ENCODE data around the gene DYNC1I1.

DYNC1I1 gene

DNA sequence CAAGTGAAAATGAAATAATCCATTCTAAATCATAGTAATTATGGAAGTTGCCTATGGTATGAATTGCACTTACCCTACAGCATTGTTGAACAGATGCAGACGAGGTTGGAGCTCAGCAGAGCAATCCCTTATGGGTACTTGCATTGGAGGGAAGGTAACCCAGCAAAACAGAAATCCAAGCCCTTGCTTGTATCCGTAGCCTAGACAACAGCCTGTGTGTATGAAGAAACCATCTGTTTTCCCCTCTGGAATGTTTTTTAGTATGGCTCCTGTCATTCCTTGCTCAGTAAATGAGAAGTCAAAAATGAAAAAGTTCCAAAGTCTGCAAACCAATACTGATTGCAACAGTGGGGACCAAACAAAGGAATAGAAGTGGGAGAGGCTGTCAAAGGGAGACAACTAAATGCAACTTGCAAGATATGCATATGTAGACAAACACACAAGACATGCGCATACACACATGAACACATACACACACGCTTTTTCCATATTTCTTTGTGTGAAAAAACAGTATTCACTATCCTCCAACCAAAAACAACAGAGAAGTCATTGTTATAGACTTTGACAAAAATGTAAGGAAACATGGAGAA lies 260.8 kb downstream of the DYNC1I1 start:
- H3K36me3 ChIP-seq (ENCODE audit: insufficient read depth, low read depth, low read length), result no peaks in the 10 kb centered on the region
- H3K4me1 ChIP-seq (ENCODE audit: insufficient read depth, low read length), result no peaks in the 10 kb centered on the region
- H3K27ac ChIP-seq (ENCODE audit: low read length), result no peak overlapping the region
- H3K9ac ChIP-seq (ENCODE audit: low read depth, low read length), result no peak overlapping the region
- H3K9me3 ChIP-seq (ENCODE audit: insufficient read depth, low read depth, low read length), result no peaks in the 10 kb centered on the region
- H3K27me3 ChIP-seq (ENCODE audit: insufficient read depth, low read length), result no peaks in the 10 kb centered on the region
- H3K4me3 ChIP-seq (ENCODE audit: low read length), result no peak overlapping the region

- no peaks in the 10 kb centered on the region for H3K9me3 ChIP-seq (ENCODE audit: insufficient read depth, low read depth, low read length)
- H3K36me3 ChIP-seq (ENCODE audit: insufficient read depth, low read depth, low read length), result no peaks in the 10 kb centered on the region
- H3K27me3 ChIP-seq (ENCODE audit: insufficient read depth, low read length), result no peaks in the 10 kb centered on the region
- H3K4me3 ChIP-seq (ENCODE audit: low read length), result no peak overlapping the region
- no peaks in the 10 kb centered on the region for H3K4me1 ChIP-seq (ENCODE audit: insufficient read depth, low read length)
- no peak overlapping the region for H3K27ac ChIP-seq (ENCODE audit: low read length)
- no peak overlapping the region for H3K9ac ChIP-seq (ENCODE audit: low read depth, low read length)
Measured at GRCh38 chr7:96034940-96035727, 262.8 kb downstream of the DYNC1I1 start.

GRCh38 chr7:96040250-96040772 lies 268.0 kb downstream of the DYNC1I1 start:
- no peaks in the 10 kb centered on the region for H3K36me3 ChIP-seq (ENCODE audit: insufficient read depth, low read depth, low read length)
- H3K27ac ChIP-seq (ENCODE audit: low read length), result no peak overlapping the region
- H3K27me3 ChIP-seq (ENCODE audit: insufficient read depth, low read length), result no peaks in the 10 kb centered on the region

DNA sequence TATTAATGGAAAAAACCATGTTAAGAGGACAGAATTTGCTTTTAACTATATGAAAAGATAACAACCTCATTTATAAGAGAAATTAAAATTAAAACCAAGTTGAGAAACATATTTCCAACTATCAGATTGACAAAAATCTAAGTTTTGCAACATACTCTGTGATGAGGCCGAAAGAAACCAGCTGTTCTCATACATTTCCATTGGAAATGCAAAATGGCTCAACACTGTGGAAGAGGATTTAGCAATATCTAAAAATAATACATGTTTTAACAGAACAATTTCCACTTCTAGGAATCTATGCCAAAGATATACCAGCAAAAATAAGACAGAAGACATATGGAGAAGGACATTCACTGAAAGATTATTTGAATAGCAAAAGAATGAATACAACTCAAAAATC lies 268.8 kb downstream of the DYNC1I1 start:
- Histone ChIP-seq H3K4me1 (ENCODE audit: insufficient read depth, low read length) (no peaks in the 10 kb centered on the region), H3K9me3 (ENCODE audit: insufficient read depth, low read depth, low read length) (no peaks in the 10 kb centered on the region), H3K27me3 (ENCODE audit: insufficient read depth, low read length) (no peaks in the 10 kb centered on the region), H3K27ac (ENCODE audit: low read length) (no peak overlapping the region), H3K36me3 (ENCODE audit: insufficient read depth, low read depth, low read length) (no peaks in the 10 kb centered on the region), H3K4me3 (ENCODE audit: low read length) (no peak overlapping the region), H3K9ac (ENCODE audit: low read depth, low read length) (no peak overlapping the region)

More at GRCh38 chr7:96040250-96040772, 268.0 kb downstream of the DYNC1I1 start:
- Histone ChIP-seq H3K9ac (ENCODE audit: low read depth, low read length) (no peak overlapping the region), H3K4me3 (ENCODE audit: low read length) (no peak overlapping the region), H3K9me3 (ENCODE audit: insufficient read depth, low read depth, low read length) (no peaks in the 10 kb centered on the region), H3K4me1 (ENCODE audit: insufficient read depth, low read length) (no peaks in the 10 kb centered on the region)

DNA sequence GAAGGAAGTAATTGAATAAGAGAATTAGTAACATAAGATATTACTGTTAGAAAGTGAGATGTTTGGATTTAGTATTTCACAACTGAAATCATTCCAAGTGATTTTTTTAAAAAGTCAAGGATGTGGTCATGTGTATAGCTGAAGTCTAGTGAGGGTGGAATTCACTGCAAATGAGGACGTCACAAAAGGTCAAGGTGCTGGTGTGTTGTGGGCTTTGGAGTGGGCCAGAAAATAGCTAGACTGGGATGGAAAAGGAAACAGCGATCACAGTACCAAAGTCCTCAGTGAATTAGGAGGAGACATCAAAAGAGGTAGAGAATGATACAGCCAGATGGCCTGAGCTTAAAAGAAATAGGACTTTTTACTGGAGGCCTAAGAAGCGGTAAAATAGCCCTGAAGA lies 272.8 kb downstream of the DYNC1I1 start:
- Histone ChIP-seq H3K4me1 (ENCODE audit: insufficient read depth, low read length) (no peaks in the 10 kb centered on the region), H3K27me3 (ENCODE audit: insufficient read depth, low read length) (no peaks in the 10 kb centered on the region), H3K27ac (ENCODE audit: low read length) (no peak overlapping the region), H3K4me3 (ENCODE audit: low read length) (no peak overlapping the region), H3K36me3 (ENCODE audit: insufficient read depth, low read depth, low read length) (no peaks in the 10 kb centered on the region), H3K9ac (ENCODE audit: low read depth, low read length) (no peak overlapping the region), H3K9me3 (ENCODE audit: insufficient read depth, low read depth, low read length) (no peaks in the 10 kb centered on the region)

DNA sequence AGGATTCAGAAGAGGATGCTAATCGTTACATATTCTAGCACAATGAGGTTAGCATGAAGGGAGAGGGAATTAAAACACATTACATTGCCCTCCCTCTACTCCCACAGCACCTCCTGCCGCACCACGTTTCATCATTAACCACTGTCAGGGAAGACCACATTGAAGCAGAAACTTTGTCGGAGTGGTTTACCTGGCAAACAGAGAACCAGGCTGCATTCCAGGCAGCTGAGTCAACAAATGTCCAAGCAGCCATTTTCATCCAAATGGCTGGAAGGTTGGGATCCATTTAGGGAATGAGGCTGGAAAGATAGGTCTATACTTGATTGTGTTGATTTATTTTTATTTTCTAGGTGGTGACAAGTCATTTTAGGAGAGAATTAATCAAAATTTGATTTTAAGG lies 273.6 kb downstream of the DYNC1I1 start:
- H3K4me3 ChIP-seq (ENCODE audit: low read length), result no peak overlapping the region

DNA sequence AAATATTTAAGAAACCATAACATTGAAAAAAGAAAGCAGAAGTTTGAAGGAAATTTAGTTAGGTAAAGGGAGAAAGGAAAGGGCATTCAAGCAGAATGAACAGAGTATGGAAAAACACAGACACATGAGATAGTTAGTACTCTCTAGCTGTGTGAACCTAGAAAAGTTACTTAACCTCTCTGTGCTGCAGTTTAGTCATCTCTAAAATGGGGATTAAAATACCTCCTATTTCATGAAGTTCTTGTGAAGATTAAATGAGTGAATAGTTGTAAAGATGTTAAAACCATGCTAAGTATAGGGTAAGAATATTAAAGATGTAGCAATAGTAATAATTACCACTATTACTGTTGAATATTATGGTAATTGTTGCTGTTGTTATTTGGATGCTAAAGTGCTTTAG lies 279.9 kb downstream of the DYNC1I1 start:
- Histone ChIP-seq H3K9ac (ENCODE audit: low read depth, low read length) (no peak overlapping the region), H3K4me1 (ENCODE audit: insufficient read depth, low read length) (no peaks in the 10 kb centered on the region), H3K36me3 (ENCODE audit: insufficient read depth, low read depth, low read length) (no peaks in the 10 kb centered on the region), H3K27me3 (ENCODE audit: insufficient read depth, low read length) (no peaks in the 10 kb centered on the region), H3K27ac (ENCODE audit: low read length) (no peak overlapping the region), H3K9me3 (ENCODE audit: insufficient read depth, low read depth, low read length) (no peaks in the 10 kb centered on the region), H3K4me3 (ENCODE audit: low read length) (no peak overlapping the region)

More for the DNA sequence above, 273.6 kb downstream of the DYNC1I1 start:
- H3K27me3 ChIP-seq (ENCODE audit: insufficient read depth, low read length), result no peaks in the 10 kb centered on the region
- H3K9me3 ChIP-seq (ENCODE audit: insufficient read depth, low read depth, low read length), result no peaks in the 10 kb centered on the region
- H3K36me3 ChIP-seq (ENCODE audit: insufficient read depth, low read depth, low read length), result no peaks in the 10 kb centered on the region
- H3K4me1 ChIP-seq (ENCODE audit: insufficient read depth, low read length), result no peaks in the 10 kb centered on the region
- H3K27ac ChIP-seq (ENCODE audit: low read length), result no peak overlapping the region
- no peak overlapping the region for H3K9ac ChIP-seq (ENCODE audit: low read depth, low read length)

GRCh38 chr7:96052860-96053470 lies 280.6 kb downstream of the DYNC1I1 start:
- no peak overlapping the region for H3K27ac ChIP-seq (ENCODE audit: low read length)
- H3K36me3 ChIP-seq (ENCODE audit: insufficient read depth, low read depth, low read length), result no peaks in the 10 kb centered on the region
- no peak overlapping the region for H3K9ac ChIP-seq (ENCODE audit: low read depth, low read length)
- no peaks in the 10 kb centered on the region for H3K4me1 ChIP-seq (ENCODE audit: insufficient read depth, low read length)
- H3K4me3 ChIP-seq (ENCODE audit: low read length), result no peak overlapping the region
- H3K27me3 ChIP-seq (ENCODE audit: insufficient read depth, low read length), result no peaks in the 10 kb centered on the region
- H3K9me3 ChIP-seq (ENCODE audit: insufficient read depth, low read depth, low read length), result no peaks in the 10 kb centered on the region

- Histone ChIP-seq H3K27me3 (ENCODE audit: insufficient read depth, low read length) (no peaks in the 10 kb centered on the region), H3K27ac (ENCODE audit: low read length) (no peak overlapping the region), H3K36me3 (ENCODE audit: insufficient read depth, low read depth, low read length) (no peaks in the 10 kb centered on the region), H3K9ac (ENCODE audit: low read depth, low read length) (no peak overlapping the region), H3K9me3 (ENCODE audit: insufficient read depth, low read depth, low read length) (no peaks in the 10 kb centered on the region), H3K4me3 (ENCODE audit: low read length) (no peak overlapping the region), H3K4me1 (ENCODE audit: insufficient read depth, low read length) (no peaks in the 10 kb centered on the region)
Measured at GRCh38 chr7:96055717-96056116, 283.4 kb downstream of the DYNC1I1 start.

- H3K4me1 ChIP-seq (ENCODE audit: insufficient read depth, low read length), result peaks cover 5% of the 10 kb centered on the region; the same call in 1 of the 2 replicates
Measured at GRCh38 chr7:96059075-96059474, 286.7 kb downstream of the DYNC1I1 start.

GRCh38 chr7:96061009-96061408 lies 288.7 kb downstream of the DYNC1I1 start:
- Histone ChIP-seq H3K27ac (ENCODE audit: low read length) (no peak overlapping the region), H3K36me3 (ENCODE audit: insufficient read depth, low read depth, low read length) (no peaks in the 10 kb centered on the region), H3K27me3 (ENCODE audit: insufficient read depth, low read length) (no peaks in the 10 kb centered on the region), H3K9ac (ENCODE audit: low read depth, low read length) (no peak overlapping the region), H3K9me3 (ENCODE audit: insufficient read depth, low read depth, low read length) (no peaks in the 10 kb centered on the region), H3K4me1 (ENCODE audit: insufficient read depth, low read length) (peaks cover 5% of the 10 kb centered on the region; the same call in 1 of the 2 replicates), H3K4me3 (ENCODE audit: low read length) (no peak overlapping the region)

More at GRCh38 chr7:96059075-96059474, 286.7 kb downstream of the DYNC1I1 start:
- Histone ChIP-seq H3K9ac (ENCODE audit: low read depth, low read length) (no peak overlapping the region), H3K9me3 (ENCODE audit: insufficient read depth, low read depth, low read length) (no peaks in the 10 kb centered on the region), H3K4me3 (ENCODE audit: low read length) (no peak overlapping the region), H3K27ac (ENCODE audit: low read length) (no peak overlapping the region), H3K27me3 (ENCODE audit: insufficient read depth, low read length) (no peaks in the 10 kb centered on the region), H3K36me3 (ENCODE audit: insufficient read depth, low read depth, low read length) (no peaks in the 10 kb centered on the region)
